ENCODE results near the gene RARS2. TPM values are rescaled to one million over a fixed set of nuclear protein-coding genes. Genes with fewer than 3 reads are reported as not detected.

The RARS2 gene
- polyA plus RNA-seq, 1 experiment, result 12.4 TPM

DNA sequence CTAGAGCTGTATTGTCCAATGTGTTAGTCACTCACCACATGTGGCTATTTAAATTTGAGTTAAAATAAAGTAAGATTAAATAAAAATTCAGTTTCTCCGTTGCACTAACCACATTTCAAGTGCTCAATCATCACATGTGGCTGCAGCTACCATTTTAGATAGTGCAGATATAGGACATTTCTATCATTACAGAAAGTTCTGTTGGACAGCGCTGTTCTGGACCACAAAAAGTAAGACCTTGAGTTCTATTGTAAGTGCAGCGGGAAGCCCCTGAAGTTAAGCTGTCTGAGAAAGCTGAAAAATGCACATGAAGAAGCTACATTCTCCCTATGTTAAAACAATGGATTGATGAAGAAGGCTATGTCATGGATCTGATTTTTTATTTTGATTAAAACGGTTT lies 1.2 kb upstream of the RARS2 start:
- POLR2A ChIA-PET, result no interaction called here
- no peak for DNase-seq (ENCODE audit: low read depth)
- TF ChIP-seq, protein P1, sequence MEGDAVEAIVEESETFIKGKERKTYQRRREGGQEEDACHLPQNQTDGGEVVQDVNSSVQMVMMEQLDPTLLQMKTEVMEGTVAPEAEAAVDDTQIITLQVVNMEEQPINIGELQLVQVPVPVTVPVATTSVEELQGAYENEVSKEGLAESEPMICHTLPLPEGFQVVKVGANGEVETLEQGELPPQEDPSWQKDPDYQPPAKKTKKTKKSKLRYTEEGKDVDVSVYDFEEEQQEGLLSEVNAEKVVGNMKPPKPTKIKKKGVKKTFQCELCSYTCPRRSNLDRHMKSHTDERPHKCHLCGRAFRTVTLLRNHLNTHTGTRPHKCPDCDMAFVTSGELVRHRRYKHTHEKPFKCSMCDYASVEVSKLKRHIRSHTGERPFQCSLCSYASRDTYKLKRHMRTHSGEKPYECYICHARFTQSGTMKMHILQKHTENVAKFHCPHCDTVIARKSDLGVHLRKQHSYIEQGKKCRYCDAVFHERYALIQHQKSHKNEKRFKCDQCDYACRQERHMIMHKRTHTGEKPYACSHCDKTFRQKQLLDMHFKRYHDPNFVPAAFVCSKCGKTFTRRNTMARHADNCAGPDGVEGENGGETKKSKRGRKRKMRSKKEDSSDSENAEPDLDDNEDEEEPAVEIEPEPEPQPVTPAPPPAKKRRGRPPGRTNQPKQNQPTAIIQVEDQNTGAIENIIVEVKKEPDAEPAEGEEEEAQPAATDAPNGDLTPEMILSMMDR (IDR thresholded peaks at IDR 0.05; ENCODE audit: insufficient read depth, low read depth, low read length), result no peak

DNA sequence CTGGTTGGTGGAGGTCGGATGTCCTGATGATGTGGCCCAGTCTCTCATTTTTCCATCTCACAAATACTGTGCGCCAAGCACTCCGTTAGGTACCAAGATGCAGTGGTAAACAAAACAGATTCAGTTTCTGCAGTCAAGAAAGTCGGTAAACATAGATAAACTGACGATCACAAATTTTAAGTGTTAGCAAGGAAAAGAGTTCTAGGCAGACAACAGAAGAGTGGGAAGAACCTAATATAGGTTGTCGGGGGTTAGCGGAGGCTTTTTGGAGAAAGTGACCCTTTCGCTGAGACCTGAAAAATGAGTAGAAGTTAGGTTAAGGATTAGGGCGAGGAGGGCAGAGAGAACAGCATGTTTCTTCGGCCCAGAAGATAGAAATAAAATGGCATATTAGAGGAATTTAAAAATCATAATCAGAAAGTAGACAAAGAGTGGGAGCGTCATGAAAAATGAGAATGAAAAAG lies 662 bp upstream of the RARS2 start:
- no peak for DNase-seq (ENCODE audit: low read depth)
- POLR2A ChIA-PET, result interaction anchor here (0.5 to 0.6 kb wide), 2 partner anchors 106 to 200 kb away, joined by 7 to 13 read pairs; no protein-coding TSS in a partner anchor
- CTCF ChIA-PET, result interaction anchor here (1.6 kb wide), 1 partner anchor 9 kb away, joined by 3 read pairs; no protein-coding TSS in a partner anchor
- Histone ChIP-seq H3K4me3 (ENCODE audit: low read depth, low read length) (peak overlapping the region; percentile 71), H3K27me3 (ENCODE audit: control insufficient read depth, insufficient read depth, low read length) (no peaks in the 10 kb centered on the region), H3K36me3 (ENCODE audit: control insufficient read depth, insufficient read depth, low read length) (no peaks in the 10 kb centered on the region)
- TF ChIP-seq, protein P1 (IDR thresholded peaks at IDR 0.05; ENCODE audit: insufficient read depth, low read depth, low read length), result no peak

More for the DNA sequence above, 1.2 kb upstream of the RARS2 start:
- CTCF ChIA-PET, result interaction anchor here (0.6 to 1.6 kb wide), 3 partner anchors 10 to 71 kb away, joined by 3 read pairs; no protein-coding TSS in a partner anchor
- Histone ChIP-seq H3K4me3 (ENCODE audit: low read depth, low read length) (peak overlapping the region; percentile 71), H3K27me3 (ENCODE audit: control insufficient read depth, insufficient read depth, low read length) (no peaks in the 10 kb centered on the region), H3K36me3 (ENCODE audit: control insufficient read depth, insufficient read depth, low read length) (no peaks in the 10 kb centered on the region; the same call in 1 of the 2 replicates)

DNA sequence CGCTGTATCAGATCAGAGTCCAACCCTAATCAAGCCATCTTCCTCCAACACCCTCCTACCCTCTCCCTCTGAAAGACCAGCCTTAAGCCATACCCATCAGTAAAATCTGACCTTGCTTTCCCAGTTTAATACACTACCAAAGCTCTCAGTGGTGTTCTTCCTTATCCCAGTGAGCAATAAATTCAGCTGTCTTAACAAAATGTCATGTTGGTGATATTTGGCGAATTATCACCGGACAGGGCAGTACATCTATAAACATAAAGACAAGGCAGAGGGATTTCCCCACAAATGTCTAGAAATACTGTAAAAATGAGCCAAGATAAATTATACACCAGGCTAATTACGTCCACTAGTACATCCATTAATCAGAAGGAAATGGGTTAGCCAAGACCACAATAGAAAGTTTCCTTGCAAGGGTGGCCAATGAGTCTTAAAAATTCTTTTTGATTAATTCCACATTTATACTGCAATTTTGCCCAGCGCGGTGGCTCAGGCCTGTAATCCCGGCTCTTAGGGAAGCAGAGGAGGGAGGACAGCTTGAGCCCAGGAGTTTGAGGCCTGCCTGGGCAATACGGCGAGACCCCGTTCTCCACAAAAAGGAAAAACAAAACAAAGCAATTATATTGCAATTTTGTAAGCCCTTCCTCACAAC lies 905 bp downstream of the RARS2 start:
- no peaks in the 10 kb centered on the region for H3K36me3 ChIP-seq (ENCODE audit: control insufficient read depth, insufficient read depth, low read length)
- H3K27me3 ChIP-seq (ENCODE audit: control insufficient read depth, insufficient read depth, low read length), result no peaks in the 10 kb centered on the region
- TF ChIP-seq, protein P1 (IDR thresholded peaks at IDR 0.05; ENCODE audit: insufficient read depth, low read depth, low read length), result no peak
- DNase-seq (ENCODE audit: low read depth), result no peak
- peak overlapping the region; percentile 71 for H3K4me3 ChIP-seq (ENCODE audit: low read depth, low read length)
- ChIA-PET POLR2A (interaction anchor here (0.6 to 0.7 kb wide), 3 partner anchors 114 to 1459 kb away, joined by 3 to 5 read pairs (median 3); no protein-coding TSS in a partner anchor), CTCF (interaction anchor here (0.9 kb wide), 2 partner anchors 10 to 111 kb away, joined by 3 read pairs; no protein-coding TSS in a partner anchor)

DNA sequence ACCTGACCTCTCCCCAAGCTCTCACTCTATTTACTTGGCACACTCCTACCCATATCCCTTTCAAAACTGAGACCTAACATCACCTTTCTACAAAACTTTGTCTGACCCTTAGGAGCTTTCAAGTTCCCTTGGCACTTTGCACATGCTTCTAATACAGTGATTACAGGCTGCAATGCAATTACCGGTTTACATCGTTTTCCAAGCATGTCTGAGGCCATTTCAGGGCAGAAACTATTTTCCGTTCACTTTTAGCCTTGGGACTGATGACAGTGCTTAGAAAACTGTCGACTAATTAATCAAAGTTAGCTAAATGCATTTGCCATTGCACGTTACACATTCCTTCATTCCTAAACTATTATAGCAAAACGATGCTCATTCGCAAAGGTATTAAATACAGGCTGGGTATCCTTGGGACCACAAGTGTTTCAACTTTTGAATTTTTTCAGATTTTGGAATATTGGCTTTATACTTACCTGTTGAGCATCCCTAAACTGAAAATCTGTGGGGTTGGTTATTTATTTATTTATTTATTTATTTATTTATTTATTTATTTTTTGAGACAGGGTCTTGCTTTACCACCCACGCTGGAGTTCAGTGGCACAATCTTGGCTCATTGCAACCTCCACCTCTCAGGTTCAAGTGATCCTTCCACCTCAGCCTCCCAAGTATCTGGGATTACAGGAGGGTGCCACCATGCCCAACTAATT lies 3.3 kb downstream of the RARS2 start:
- DNase-seq (ENCODE audit: low read depth), result no peak
- CTCF ChIA-PET, result no interaction called here
- TF ChIP-seq, protein P1 (IDR thresholded peaks at IDR 0.05; ENCODE audit: insufficient read depth, low read depth, low read length), result no peak

DNA sequence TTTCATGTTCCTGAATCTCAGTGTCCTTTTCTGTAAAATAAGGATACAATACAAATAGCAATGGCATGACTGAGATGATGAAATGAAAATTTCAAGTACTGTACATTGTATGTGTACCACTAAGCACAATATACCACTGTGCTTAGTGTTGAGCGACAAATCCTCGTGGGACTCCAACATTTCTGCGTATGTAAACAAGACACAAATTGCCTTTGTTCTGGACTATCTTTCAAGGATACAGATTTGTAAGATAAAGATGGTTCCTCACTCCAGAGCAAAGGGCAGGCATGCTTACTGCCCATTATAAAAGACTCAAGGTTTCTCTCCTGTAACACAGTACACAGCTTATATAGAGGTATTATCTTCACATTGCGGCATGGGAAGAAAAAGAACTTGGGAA lies 6.0 kb downstream of the RARS2 start:
- ChIA-PET POLR2A (no interaction called here), CTCF (interaction anchor here (0.6 kb wide), 1 partner anchor 22 kb away, joined by 4 read pairs; no protein-coding TSS in a partner anchor)
- H3K36me3 ChIP-seq (ENCODE audit: control insufficient read depth, insufficient read depth, low read length), result peaks cover 2% of the 10 kb centered on the region
- no peak overlapping the region for H3K4me3 ChIP-seq (ENCODE audit: low read depth, low read length)
- TF ChIP-seq, protein P1 (IDR thresholded peaks at IDR 0.05; ENCODE audit: insufficient read depth, low read depth, low read length), result no peak
- H3K27me3 ChIP-seq (ENCODE audit: control insufficient read depth, insufficient read depth, low read length), result no peaks in the 10 kb centered on the region
- DNase-seq (ENCODE audit: low read depth), result no peak

More for the DNA sequence above, 3.3 kb downstream of the RARS2 start:
- no peak overlapping the region for H3K4me3 ChIP-seq (ENCODE audit: low read depth, low read length)
- no peaks in the 10 kb centered on the region for H3K27me3 ChIP-seq (ENCODE audit: control insufficient read depth, insufficient read depth, low read length)
- POLR2A ChIA-PET, result no interaction called here
- 0 out of 2 replicates have a peak, but pooled peaks cover under 1% of the 10 kb centered on the region for H3K36me3 ChIP-seq (ENCODE audit: control insufficient read depth, insufficient read depth, low read length)
